Activated CD4-positive, alpha-beta T cell treated with anti-CD3 and anti-CD28 coated beads for 36 hours (primary cell): ENCODE results near the gene BMP2. TPM values are rescaled to one million over a fixed set of nuclear protein-coding genes. Genes with fewer than 3 reads are reported as not detected.

Experiments
- ATAC-seq: fragments of 200-7000 bp; cut with Tn5 transposase; one replicate; pipeline ENCODE4 v1.10.0; 2021; ENCODE audit warnings: mild to moderate bottlenecking, moderate library complexity
- CTCF ChIA-PET: fragments of 350-600 bp; sonication (Branson Sonifier 250); formaldehyde crosslinking; loops from one replicate; lab custom pipeline; 2021; ENCODE audit warnings: antibody characterized with exemption; lab: Charles Lee
- POLR2A ChIA-PET: fragments of 350-600 bp; sonication (Branson Sonifier 250); formaldehyde crosslinking; loops from one replicate; lab custom pipeline; 2021; ENCODE audit warnings: antibody characterized with exemption, inconsistent platforms; lab: Charles Lee
- DNase-seq: peaks from one replicate; pipeline ENCODE4 v3.0.0-alpha.2; 2020
- H3K27ac Mint-ChIP-seq: one replicate; pipeline ENCODE4 v1.8.0; 2021; ENCODE audit warnings: mixed read lengths
- H3K27me3 Mint-ChIP-seq: one replicate; pipeline ENCODE4 v1.8.0; 2021; ENCODE audit warnings: mixed read lengths
- H3K36me3 Mint-ChIP-seq: one replicate; pipeline ENCODE4 v1.8.0; 2021; ENCODE audit warnings: low read depth, mixed read lengths
- H3K4me1 Mint-ChIP-seq: one replicate; pipeline ENCODE4 v1.8.0; 2021; ENCODE audit warnings: mixed read lengths
- H3K4me3 Mint-ChIP-seq: one replicate; pipeline ENCODE4 v1.8.0; 2021; ENCODE audit warnings: mild to moderate bottlenecking, moderate library complexity, mixed read lengths
- H3K9me3 Mint-ChIP-seq: one replicate; pipeline ENCODE4 v1.8.0; 2021; ENCODE audit warnings: low read depth, mixed read lengths
- intact Hi-C, 2 experiments: fragments of 100-400 bp; cut with DNase I in 1 of 2; cut with micrococcal nuclease in 1 of 2; formaldehyde crosslinking; loops; one replicate each; pipeline versions ENCODE4 v1.14.2 to v1.15.1; 2022 to 2024; cut with DNase I, micrococcal nuclease
- total RNA-seq, 2 experiments: library from RNA; stranded (reverse); gene quantifications; one replicate each; pipeline ENCODE4 v1.2.3, GENCODE V29; 2021

BMP2 gene
- total RNA-seq, 2 experiments from 2014 or later, result not detected

DNA sequence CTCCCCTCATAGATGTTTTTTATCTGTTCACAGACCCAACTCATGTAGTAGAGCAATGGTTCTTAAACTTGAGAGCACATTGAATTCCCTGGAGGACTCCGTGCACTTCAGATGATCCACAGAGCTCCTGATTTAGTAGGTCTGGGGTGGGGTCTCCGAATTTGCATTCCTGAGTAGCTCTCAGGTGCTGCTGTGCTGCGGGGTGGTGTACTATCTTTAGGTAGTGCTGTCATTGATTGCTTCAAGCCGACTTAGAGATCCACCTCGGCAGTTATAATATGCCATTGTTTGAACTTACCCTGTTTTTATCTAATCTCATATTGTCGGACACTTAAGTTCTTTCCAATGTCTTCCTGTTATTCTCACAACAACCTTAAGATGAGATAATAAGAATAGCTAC lies 45.0 kb downstream of the BMP2 start:
- Mint-ChIP-seq H3K4me3 (no peak overlapping the region), H3K9me3 (peaks cover 2% of the 10 kb centered on the region), H3K36me3 (no peaks in the 10 kb centered on the region), H3K27ac (no peak overlapping the region), H3K27me3 (no peaks in the 10 kb centered on the region), H3K4me1 (no peaks in the 10 kb centered on the region)
- ChIA-PET POLR2A (no interaction called here), CTCF (no interaction called here)
- DNase-seq, result no peak
- no peak for ATAC-seq
- intact Hi-C loops, result no loop called here

DNA sequence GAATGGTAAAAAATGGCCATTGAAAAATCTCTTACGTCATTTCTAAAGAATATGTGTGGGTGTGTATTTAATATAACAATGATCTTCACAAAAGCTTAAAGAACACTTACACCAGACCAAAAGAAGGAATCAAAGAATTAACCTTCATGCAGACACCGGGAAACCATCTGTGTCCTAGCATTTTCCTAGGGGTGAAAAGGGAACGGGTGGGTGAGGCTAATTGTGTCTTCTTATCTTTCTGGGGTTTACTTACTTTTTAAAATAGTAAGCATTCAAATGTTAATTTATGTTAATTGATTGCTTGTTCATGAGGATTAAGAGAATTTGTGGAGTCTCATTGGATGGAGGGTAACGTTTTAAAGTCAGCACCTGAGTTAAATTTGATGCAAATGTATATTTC lies 47.5 kb downstream of the BMP2 start:
- intact Hi-C loops, result no loop called here
- ChIA-PET POLR2A (no interaction called here), CTCF (interaction anchor here (1.1 kb wide), 1 partner anchor 16 kb away, joined by 3 read pairs; no protein-coding TSS in a partner anchor)
- Mint-ChIP-seq H3K4me3 (no peak overlapping the region), H3K27me3 (peaks cover 2% of the 10 kb centered on the region), H3K4me1 (no peaks in the 10 kb centered on the region), H3K36me3 (no peaks in the 10 kb centered on the region), H3K27ac (no peak overlapping the region), H3K9me3 (peaks cover 5% of the 10 kb centered on the region)
- ATAC-seq (no peak), DNase-seq (no peak)

DNA sequence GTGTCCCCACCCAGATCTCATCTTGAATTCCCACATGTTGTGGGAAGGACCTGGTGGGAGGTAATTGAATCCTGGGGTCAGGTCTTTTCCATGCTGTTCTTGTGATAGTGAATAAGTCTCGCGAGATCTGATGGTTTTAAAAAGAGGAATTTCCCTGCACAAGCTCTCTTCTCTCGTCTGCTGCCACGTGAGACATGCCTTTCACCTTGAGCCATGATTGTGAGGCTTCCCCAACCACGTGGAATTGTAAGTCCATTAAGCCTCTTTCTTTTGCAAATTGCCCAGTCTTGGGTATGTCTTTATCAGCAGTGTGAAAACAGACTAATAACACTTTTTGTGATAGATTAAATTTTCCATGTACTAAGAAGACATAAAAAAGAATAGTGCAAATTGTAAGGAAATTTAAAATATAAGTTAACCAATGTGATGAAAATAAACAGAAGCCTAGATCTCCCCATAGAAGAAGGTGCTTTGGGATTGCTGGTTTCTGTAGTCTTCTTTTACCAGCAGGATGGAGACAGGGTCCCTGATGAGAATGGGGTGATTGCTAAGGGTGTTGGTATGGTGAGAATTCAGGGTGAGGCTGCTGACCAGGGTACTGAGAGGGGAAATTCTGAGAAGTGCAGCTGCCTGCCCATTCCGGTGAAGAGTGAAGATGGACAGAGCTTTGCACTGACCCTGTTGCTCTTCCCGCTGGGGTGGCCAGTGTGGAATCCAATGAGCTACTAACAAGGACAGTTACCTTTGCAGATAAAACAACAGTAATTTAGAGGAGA lies 50.7 kb downstream of the BMP2 start:
- ChIA-PET POLR2A (no interaction called here), CTCF (interaction anchor here (0.7 to 0.8 kb wide), 2 partner anchors 10 to 13 kb away, joined by 3 read pairs; no protein-coding TSS in a partner anchor)
- H3K4me1 Mint-ChIP-seq, result no peaks in the 10 kb centered on the region
- DNase-seq (no peak), ATAC-seq (no peak)
- H3K36me3 Mint-ChIP-seq, result no peaks in the 10 kb centered on the region
- peaks cover 2% of the 10 kb centered on the region for H3K9me3 Mint-ChIP-seq
- peaks cover 2% of the 10 kb centered on the region for H3K27me3 Mint-ChIP-seq
- intact Hi-C loops, result no loop called here
- H3K4me3 Mint-ChIP-seq, result no peak overlapping the region
- H3K27ac Mint-ChIP-seq, result no peak overlapping the region

DNA sequence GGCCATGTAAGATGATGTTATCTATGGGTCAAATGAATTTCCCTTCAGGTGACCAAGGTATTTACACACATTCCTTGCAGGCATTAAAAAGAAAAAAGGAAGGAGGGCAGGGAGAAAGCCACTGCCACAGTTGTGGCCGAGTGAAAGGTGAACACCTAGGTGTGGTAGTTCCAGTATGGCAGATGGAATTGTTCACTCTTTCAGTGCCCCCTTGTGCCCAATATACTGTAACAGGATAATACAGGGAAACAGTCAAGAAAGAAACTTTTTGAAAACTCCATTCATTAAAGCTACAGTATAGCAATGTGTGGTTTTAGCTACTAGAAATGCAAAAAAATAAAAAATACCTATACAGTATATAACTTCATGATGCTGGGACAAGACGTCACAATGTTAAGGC lies 52.1 kb downstream of the BMP2 start:
- no peak overlapping the region for H3K27ac Mint-ChIP-seq
- DNase-seq (no peak), ATAC-seq (no peak)
- H3K36me3 Mint-ChIP-seq, result no peaks in the 10 kb centered on the region
- H3K9me3 Mint-ChIP-seq, result peaks cover 2% of the 10 kb centered on the region
- ChIA-PET POLR2A (no interaction called here), CTCF (interaction anchor here (0.7 kb wide), 1 partner anchor 20 kb away, joined by 5 read pairs; no protein-coding TSS in a partner anchor)
- peaks cover 2% of the 10 kb centered on the region for H3K27me3 Mint-ChIP-seq
- intact Hi-C loops, result no loop called here
- H3K4me1 Mint-ChIP-seq, result no peaks in the 10 kb centered on the region
- H3K4me3 Mint-ChIP-seq, result no peak overlapping the region

DNA sequence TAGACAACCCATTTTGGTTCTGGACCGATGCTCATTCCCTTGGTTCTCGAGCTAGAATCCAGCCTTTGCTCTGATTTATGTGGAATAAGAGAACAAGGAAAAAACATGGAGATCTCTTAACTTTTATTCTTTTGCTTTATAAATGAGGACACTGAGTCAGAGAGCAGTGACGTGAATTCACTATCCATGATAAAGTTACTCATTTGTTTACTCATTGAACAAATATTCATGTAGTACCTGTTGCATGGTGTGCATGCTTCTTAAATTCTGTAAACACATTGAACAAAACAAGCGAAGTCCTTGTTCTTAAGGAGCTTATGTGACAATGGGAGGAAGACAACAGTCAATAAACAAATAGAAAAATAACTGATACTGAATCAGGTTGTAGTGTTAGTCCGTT lies 56.9 kb downstream of the BMP2 start:
- H3K27ac Mint-ChIP-seq, result no peak overlapping the region
- no peak for DNase-seq
- intact Hi-C loops, result loop anchor here in 1 of 2 experiments (10.0 kb wide), 1 partner anchor 270 kb away; no protein-coding TSS in a partner anchor
- H3K9me3 Mint-ChIP-seq, result no peaks in the 10 kb centered on the region
- no peaks in the 10 kb centered on the region for H3K36me3 Mint-ChIP-seq
- ChIA-PET POLR2A (no interaction called here), CTCF (interaction anchor here (0.6 to 0.9 kb wide), 2 partner anchors 462 to 1488 kb away, joined by 3 to 6 read pairs; no protein-coding TSS in a partner anchor)
- H3K27me3 Mint-ChIP-seq, result no peaks in the 10 kb centered on the region
- H3K4me1 Mint-ChIP-seq, result no peaks in the 10 kb centered on the region
- H3K4me3 Mint-ChIP-seq, result no peak overlapping the region
- ATAC-seq, result no peak

DNA sequence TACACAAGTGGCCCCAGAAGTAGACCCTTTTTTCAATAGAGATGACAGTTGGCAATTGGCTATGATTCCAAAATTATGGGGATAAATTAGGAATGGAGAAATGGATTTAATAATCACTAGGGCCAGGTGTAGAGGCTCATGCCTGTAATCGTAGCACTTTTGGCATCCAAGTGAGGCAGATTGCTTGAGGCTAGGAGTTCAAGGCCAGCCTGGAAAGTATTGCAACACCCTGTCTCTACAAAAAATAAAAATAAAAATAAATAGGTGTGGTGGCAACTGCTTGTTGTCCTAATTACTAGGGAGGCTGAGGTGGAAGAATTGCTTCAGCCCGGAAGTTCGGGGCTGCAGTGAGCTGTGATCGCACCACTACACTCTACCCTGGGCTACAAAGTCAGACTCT lies 60.0 kb downstream of the BMP2 start:
- no peak overlapping the region for H3K27ac Mint-ChIP-seq
- H3K27me3 Mint-ChIP-seq, result no peaks in the 10 kb centered on the region
- no peaks in the 10 kb centered on the region for H3K4me1 Mint-ChIP-seq
- ATAC-seq (no peak), DNase-seq (no peak)
- ChIA-PET CTCF (no interaction called here), POLR2A (no interaction called here)
- H3K36me3 Mint-ChIP-seq, result no peaks in the 10 kb centered on the region
- intact Hi-C loops, result loop anchor here (5.0 to 10.0 kb wide), 4 partner anchors 267 to 1895 kb away; no protein-coding TSS in a partner anchor
- H3K9me3 Mint-ChIP-seq, result no peaks in the 10 kb centered on the region
- H3K4me3 Mint-ChIP-seq, result no peak overlapping the region

DNA sequence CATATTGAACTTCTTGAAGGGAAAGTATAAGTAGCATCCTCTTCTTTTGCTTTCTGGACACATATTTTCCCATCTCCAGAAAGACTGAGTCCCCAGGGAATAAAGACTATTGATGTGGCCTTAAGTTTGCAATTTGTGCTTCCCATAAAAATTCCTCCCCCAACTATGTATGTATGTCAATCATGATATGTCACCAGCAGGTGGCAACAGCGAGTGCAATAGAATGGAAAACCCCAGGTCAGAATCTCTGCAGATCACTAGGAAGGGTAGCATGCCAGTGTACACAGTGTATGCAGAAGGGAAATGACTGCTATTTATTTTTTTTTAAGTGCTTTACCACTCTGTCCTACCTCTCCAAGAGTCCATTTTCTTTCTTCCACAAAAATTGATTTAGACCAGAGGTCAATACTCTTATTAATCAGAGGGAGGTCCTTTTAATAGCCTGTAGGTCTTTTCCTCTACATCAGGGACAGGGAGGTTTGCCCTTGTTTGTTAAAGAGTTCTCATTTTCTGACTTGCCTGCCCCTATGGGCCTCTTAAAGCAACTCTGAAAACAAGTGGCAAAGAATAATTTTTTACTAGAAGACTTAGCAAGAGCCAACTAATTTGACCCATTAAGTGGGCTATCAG lies 61.4 kb downstream of the BMP2 start:
- H3K4me1 Mint-ChIP-seq, result no peaks in the 10 kb centered on the region
- ChIA-PET CTCF (interaction anchor here (0.6 to 1.1 kb wide), 4 partner anchors 10 to 1326 kb away, joined by 3 to 5 read pairs (median 4); no protein-coding TSS in a partner anchor), POLR2A (no interaction called here)
- no peaks in the 10 kb centered on the region for H3K36me3 Mint-ChIP-seq
- no peaks in the 10 kb centered on the region for H3K9me3 Mint-ChIP-seq
- H3K27me3 Mint-ChIP-seq, result no peaks in the 10 kb centered on the region
- ATAC-seq, result peak; percentile 55
- DNase-seq, result peak; percentile 67
- H3K4me3 Mint-ChIP-seq, result no peak overlapping the region
- no peak overlapping the region for H3K27ac Mint-ChIP-seq
- intact Hi-C loops, result loop anchor here (2.0 to 10.0 kb wide), 5 partner anchors 266 to 1893 kb away; no protein-coding TSS in a partner anchor

DNA sequence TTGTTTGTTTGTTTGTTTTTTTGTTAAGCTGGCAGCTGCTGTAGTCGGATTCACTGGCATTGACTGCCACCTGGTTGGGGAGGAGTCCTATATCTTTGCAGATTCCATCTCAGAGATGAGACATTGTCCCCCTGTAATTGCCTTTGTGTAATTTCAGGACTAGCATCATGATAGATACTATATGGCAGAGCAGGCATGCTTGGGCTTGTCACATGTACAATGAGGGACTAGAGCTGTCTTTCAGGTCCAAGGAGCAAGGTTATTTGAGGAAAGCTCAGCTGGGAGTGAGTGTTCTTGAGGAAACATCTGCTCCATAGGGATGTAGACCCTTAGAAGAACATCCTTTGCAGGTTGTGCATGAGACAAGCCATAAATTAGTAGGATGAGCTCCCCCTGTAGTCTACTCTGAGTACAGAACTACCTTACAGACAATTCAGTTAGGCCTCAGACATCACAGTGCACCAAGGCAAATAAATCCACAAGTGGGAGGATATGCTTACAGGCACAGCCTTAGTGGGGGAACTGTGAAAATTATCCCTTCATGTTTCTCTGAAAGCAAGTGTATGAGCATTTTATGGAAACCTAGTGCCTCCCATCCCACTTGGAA lies 62.1 kb downstream of the BMP2 start:
- intact Hi-C loops, result loop anchor here (2.0 to 10.0 kb wide), 6 partner anchors 53 to 1893 kb away; no protein-coding TSS in a partner anchor
- no peak overlapping the region for H3K4me3 Mint-ChIP-seq
- no peaks in the 10 kb centered on the region for H3K36me3 Mint-ChIP-seq
- no peaks in the 10 kb centered on the region for H3K4me1 Mint-ChIP-seq
- DNase-seq (no peak), ATAC-seq (no peak)
- POLR2A ChIA-PET, result interaction anchor here (0.6 kb wide), 1 partner anchor 127 kb away, joined by 3 read pairs; no protein-coding TSS in a partner anchor
- H3K27me3 Mint-ChIP-seq, result no peaks in the 10 kb centered on the region
- H3K9me3 Mint-ChIP-seq, result no peaks in the 10 kb centered on the region
- CTCF ChIA-PET, result interaction anchor here (1.1 kb wide), 1 partner anchor 9 kb away, joined by 5 read pairs; no protein-coding TSS in a partner anchor
- no peak overlapping the region for H3K27ac Mint-ChIP-seq
